ENCODE data around the gene NKG7.

Gene NKG7

DNA sequence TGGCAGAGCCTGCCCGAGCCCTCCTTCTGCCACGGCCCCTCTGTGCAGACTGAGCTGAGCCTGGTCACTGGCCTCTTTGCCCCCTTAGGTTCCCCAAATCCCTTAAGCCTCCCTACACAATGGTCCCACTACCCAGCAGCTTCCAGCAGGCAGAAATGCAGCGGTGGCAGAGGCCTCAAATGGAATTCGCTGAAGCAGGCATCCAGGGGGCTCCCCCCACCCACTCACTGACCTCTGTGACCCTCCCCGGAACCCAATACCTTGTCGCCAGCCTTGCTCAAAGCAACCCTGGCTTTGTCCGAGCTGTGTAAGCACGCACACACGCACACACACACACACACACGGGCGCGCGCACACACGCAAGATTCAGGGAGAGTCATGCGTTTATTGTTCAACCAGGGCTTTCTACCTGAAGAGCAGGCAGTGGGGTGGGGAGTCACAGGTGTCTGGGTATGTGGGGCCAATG, 15.5 kb upstream of the NKG7 start, which contains the start of gene LIM2:
Gene LIM2, minus strand, starts transcription at position 51 of the 466 bp plus-strand sequence. CDS start 531 bp downstream, outside the sequence.
- TF ChIP-seq, protein P1, sequence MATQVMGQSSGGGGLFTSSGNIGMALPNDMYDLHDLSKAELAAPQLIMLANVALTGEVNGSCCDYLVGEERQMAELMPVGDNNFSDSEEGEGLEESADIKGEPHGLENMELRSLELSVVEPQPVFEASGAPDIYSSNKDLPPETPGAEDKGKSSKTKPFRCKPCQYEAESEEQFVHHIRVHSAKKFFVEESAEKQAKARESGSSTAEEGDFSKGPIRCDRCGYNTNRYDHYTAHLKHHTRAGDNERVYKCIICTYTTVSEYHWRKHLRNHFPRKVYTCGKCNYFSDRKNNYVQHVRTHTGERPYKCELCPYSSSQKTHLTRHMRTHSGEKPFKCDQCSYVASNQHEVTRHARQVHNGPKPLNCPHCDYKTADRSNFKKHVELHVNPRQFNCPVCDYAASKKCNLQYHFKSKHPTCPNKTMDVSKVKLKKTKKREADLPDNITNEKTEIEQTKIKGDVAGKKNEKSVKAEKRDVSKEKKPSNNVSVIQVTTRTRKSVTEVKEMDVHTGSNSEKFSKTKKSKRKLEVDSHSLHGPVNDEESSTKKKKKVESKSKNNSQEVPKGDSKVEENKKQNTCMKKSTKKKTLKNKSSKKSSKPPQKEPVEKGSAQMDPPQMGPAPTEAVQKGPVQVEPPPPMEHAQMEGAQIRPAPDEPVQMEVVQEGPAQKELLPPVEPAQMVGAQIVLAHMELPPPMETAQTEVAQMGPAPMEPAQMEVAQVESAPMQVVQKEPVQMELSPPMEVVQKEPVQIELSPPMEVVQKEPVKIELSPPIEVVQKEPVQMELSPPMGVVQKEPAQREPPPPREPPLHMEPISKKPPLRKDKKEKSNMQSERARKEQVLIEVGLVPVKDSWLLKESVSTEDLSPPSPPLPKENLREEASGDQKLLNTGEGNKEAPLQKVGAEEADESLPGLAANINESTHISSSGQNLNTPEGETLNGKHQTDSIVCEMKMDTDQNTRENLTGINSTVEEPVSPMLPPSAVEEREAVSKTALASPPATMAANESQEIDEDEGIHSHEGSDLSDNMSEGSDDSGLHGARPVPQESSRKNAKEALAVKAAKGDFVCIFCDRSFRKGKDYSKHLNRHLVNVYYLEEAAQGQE (IDR thresholded peaks at IDR 0.05; ENCODE audit: low read depth) = no peak
- no peak for TF ChIP-seq EP300 (IDR thresholded peaks at IDR 0.05; ENCODE audit: borderline replicate concordance)
- TF ChIP-seq TCF12 (IDR thresholded peaks at IDR 0.05; ENCODE audit: low read depth) = no peak
- no peak for TF ChIP-seq ZBTB7A (IDR thresholded peaks at IDR 0.05; ENCODE audit: low read depth)
- no peak for TF ChIP-seq CREB1 (IDR thresholded peaks at IDR 0.05; ENCODE audit: low read depth)
- TF ChIP-seq, protein P2, sequence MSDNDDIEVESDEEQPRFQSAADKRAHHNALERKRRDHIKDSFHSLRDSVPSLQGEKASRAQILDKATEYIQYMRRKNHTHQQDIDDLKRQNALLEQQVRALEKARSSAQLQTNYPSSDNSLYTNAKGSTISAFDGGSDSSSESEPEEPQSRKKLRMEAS (IDR thresholded peaks at IDR 0.05) = no peak
- TF ChIP-seq, protein P3, sequence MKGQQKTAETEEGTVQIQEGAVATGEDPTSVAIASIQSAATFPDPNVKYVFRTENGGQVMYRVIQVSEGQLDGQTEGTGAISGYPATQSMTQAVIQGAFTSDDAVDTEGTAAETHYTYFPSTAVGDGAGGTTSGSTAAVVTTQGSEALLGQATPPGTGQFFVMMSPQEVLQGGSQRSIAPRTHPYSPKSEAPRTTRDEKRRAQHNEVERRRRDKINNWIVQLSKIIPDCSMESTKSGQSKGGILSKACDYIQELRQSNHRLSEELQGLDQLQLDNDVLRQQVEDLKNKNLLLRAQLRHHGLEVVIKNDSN (IDR thresholded peaks at IDR 0.05) = no peak
- no peak for TF ChIP-seq NFIC (IDR thresholded peaks at IDR 0.05)
- no peak for TF ChIP-seq TAF1 (IDR thresholded peaks at IDR 0.05; ENCODE audit: low read depth)
- TF ChIP-seq FOXM1 (IDR thresholded peaks at IDR 0.05; ENCODE audit: borderline replicate concordance, low read depth) = no peak
- no peak for TF ChIP-seq EGR1 (IDR thresholded peaks at IDR 0.05)
- TF ChIP-seq TEAD4 (IDR thresholded peaks at IDR 0.05) = no peak

DNA sequence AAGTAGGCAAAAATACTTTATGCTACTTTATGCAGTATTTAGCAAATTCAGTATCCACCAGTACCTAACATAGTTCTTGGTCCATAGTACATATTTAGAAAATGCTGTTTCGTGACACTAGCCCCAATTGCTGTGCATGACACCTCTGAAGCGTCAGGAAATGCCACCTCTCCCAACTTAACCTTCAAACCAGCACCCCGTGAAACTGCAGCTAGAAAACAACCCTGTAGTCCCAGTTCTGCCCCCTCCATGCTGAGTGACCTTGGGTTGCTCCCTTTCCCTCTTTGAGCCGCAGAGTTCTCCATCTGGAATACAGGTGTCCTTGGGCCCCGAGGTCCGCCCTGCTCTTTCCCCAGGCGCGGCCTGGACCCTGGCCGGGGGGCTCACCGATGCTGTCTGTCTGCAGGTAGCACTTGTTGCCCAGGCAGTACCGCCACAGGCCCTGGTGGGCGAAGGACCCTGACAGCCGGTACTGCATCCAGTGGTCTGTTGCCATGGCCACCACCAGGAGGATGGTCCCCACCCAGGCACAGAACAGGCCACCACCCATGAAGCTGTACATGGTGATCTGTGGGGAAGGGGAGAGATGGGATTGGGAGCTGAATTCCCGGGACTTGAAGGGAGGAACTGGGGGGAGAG, 14.5 kb upstream of the NKG7 start:
- TF ChIP-seq, protein P2 (IDR thresholded peaks at IDR 0.05) = no peak
- TF ChIP-seq, protein P1 (IDR thresholded peaks at IDR 0.05; ENCODE audit: low read depth) = no peak
- TF ChIP-seq, protein P3 (IDR thresholded peaks at IDR 0.05) = no peak
- TF ChIP-seq RAD21 (IDR thresholded peaks at IDR 0.05; ENCODE audit: low read depth) (no peak), NFIC (IDR thresholded peaks at IDR 0.05) (no peak), TAF1 (IDR thresholded peaks at IDR 0.05; ENCODE audit: low read depth) (no peak), CREB1 (IDR thresholded peaks at IDR 0.05; ENCODE audit: low read depth) (no peak), FOXM1 (IDR thresholded peaks at IDR 0.05; ENCODE audit: borderline replicate concordance, low read depth) (no peak), ZBTB7A (IDR thresholded peaks at IDR 0.05; ENCODE audit: low read depth) (no peak), CEBPB (IDR thresholded peaks at IDR 0.05) (no peak), TCF12 (IDR thresholded peaks at IDR 0.05; ENCODE audit: low read depth) (no peak), EP300 (IDR thresholded peaks at IDR 0.05; ENCODE audit: borderline replicate concordance) (no peak), EGR1 (IDR thresholded peaks at IDR 0.05) (no peak), YY1 (IDR thresholded peaks at IDR 0.05; ENCODE audit: low read depth) (no peak), TEAD4 (IDR thresholded peaks at IDR 0.05) (no peak)

DNA sequence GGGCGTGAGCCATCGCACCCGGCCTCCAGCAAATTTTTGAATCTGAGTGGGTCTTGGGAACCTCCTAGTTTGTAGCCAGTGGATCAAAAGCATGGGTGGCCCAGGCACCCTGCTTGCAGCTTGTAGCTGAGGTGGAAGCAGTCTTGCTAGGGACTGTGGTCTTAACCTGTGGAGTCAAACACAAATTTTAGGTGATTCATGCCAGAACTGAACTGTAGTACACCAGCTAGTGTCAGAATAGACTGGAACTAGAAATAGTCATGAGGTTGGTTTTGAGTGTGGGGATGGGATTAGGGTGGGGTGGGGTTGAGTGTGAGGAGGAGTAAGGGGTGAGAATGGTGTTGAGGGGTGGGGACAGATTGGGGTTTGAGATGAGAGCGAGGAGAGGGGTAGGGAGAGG, 9.6 kb upstream of the NKG7 start:
- TF ChIP-seq TCF12 (IDR thresholded peaks at IDR 0.05; ENCODE audit: low read depth) (no peak), CEBPB (IDR thresholded peaks at IDR 0.05) (no peak), EP300 (IDR thresholded peaks at IDR 0.05; ENCODE audit: borderline replicate concordance) (no peak), CREB1 (IDR thresholded peaks at IDR 0.05; ENCODE audit: low read depth) (no peak), ZBTB7A (IDR thresholded peaks at IDR 0.05; ENCODE audit: low read depth) (no peak), RAD21 (IDR thresholded peaks at IDR 0.05; ENCODE audit: low read depth) (no peak), EGR1 (IDR thresholded peaks at IDR 0.05) (no peak), FOXM1 (IDR thresholded peaks at IDR 0.05; ENCODE audit: borderline replicate concordance, low read depth) (no peak), NFIC (IDR thresholded peaks at IDR 0.05) (no peak), YY1 (IDR thresholded peaks at IDR 0.05; ENCODE audit: low read depth) (no peak), TEAD4 (IDR thresholded peaks at IDR 0.05) (no peak), TAF1 (IDR thresholded peaks at IDR 0.05; ENCODE audit: low read depth) (no peak)
- TF ChIP-seq, protein P2 (IDR thresholded peaks at IDR 0.05) = no peak
- TF ChIP-seq, protein P3 (IDR thresholded peaks at IDR 0.05) = no peak
- TF ChIP-seq, protein P1 (IDR thresholded peaks at IDR 0.05; ENCODE audit: low read depth) = no peak
